ENCODE data around the gene EFCAB14. TPM values are rescaled to one million over a fixed set of nuclear protein-coding genes. Genes with fewer than 3 reads are reported as not detected.
A peak's percentile ranks its signal among the peaks of the same experiment; 100 is the strongest.

EFCAB14 gene
- total RNA-seq, 1 donor from 2014 or later, result 44.7 TPM

DNA sequence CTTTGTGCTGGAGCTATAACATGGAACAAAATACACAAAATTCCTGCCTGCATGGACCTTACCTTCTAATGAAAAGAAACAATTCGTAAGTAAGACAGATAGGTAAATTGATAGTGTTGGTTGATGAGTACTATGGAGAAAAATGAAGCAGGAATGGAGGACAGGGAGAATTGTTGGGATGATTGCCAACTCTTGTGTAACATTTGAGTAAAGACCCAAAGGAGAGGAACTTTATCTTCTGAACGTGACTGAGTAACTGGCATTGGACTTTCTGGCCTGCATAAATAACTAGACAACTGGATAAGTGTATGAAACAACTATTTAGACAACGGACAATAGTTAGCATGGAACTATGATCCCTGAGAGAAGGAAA, 6.8 kb upstream of the EFCAB14 start:
- no peaks in the 10 kb centered on the region for H3K36me3 Mint-ChIP-seq
- H3K36me3 ChIP-seq, result no peaks in the 10 kb centered on the region
- no peak overlapping the region for H3K27ac ChIP-seq
- no peaks in the 10 kb centered on the region for H3K4me1 Mint-ChIP-seq
- no peak for DNase-seq (ENCODE audit: low spot score)
- no peak overlapping the region for H3K27ac Mint-ChIP-seq
- no peak overlapping the region for H3K4me3 Mint-ChIP-seq
- no peaks in the 10 kb centered on the region for H3K9me3 ChIP-seq (ENCODE audit: low read depth)
- TF ChIP-seq, protein P1, sequence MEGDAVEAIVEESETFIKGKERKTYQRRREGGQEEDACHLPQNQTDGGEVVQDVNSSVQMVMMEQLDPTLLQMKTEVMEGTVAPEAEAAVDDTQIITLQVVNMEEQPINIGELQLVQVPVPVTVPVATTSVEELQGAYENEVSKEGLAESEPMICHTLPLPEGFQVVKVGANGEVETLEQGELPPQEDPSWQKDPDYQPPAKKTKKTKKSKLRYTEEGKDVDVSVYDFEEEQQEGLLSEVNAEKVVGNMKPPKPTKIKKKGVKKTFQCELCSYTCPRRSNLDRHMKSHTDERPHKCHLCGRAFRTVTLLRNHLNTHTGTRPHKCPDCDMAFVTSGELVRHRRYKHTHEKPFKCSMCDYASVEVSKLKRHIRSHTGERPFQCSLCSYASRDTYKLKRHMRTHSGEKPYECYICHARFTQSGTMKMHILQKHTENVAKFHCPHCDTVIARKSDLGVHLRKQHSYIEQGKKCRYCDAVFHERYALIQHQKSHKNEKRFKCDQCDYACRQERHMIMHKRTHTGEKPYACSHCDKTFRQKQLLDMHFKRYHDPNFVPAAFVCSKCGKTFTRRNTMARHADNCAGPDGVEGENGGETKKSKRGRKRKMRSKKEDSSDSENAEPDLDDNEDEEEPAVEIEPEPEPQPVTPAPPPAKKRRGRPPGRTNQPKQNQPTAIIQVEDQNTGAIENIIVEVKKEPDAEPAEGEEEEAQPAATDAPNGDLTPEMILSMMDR (IDR thresholded peaks at IDR 0.05), result no peak
- TF ChIP-seq EZH2 (IDR thresholded peaks at IDR 0.05) (no peak), EZH2phosphoT487 (IDR thresholded peaks at IDR 0.05) (no peak)
- H3K4me1 ChIP-seq, result peaks cover 13% of the 10 kb centered on the region
- no peak overlapping the region for H2AFZ ChIP-seq (replicated peaks)
- H3K9ac ChIP-seq, result no peak overlapping the region
- peaks cover 4% of the 10 kb centered on the region for H3K27me3 Mint-ChIP-seq (ENCODE audit: insufficient read depth, low read depth)
- H3K9me3 Mint-ChIP-seq, result peaks cover 5% of the 10 kb centered on the region
- H3K4me3 ChIP-seq, result no peak overlapping the region
- no peak overlapping the region for H3K4me2 ChIP-seq
- H3F3A ChIP-seq (ENCODE audit: low read depth), result peaks cover 13% of the 10 kb centered on the region
- no peaks in the 10 kb centered on the region for H4K20me1 ChIP-seq (ENCODE audit: low read depth)
- H3K79me2 ChIP-seq (ENCODE audit: low read depth), result no peaks in the 10 kb centered on the region
- no peaks in the 10 kb centered on the region for H3K27me3 ChIP-seq

DNA sequence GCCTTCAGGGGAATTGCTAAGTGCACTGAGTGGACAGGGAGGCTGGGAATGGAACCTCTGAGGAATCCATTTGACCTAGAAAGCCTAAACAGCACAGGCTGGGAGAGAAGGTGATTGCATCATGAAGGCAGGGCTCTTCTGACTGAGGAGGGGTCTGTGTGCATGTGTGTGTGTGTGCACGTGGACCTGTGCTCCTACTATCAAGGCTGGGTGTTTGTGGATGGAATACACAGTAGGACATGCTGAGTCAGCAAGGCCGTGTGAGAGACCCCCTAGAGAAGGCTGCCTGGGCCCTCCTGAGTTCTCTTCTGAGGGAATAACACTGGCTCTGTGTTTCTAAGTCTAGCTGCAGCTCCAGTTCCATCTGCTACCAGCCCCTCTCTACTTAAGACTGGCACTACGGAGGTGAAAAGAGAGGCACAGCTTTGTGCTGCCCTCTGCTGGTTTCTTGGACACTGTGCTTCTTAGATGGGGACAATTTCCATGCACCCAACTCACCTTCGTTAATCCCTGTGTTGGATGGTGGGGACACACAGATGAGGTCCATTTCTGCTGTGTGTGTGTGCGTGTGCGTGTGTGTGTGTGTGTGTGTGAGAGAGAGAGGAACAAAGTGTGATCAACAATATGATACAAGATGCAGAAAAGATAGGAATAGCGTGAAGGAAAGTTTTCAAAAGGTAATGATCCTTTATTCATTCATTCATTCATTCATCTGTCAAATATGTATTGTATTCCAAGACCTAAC, 6.2 kb upstream of the EFCAB14 start:
- Mint-ChIP-seq H3K9me3 (peaks cover 3% of the 10 kb centered on the region), H3K27me3 (ENCODE audit: insufficient read depth, low read depth) (peaks cover 4% of the 10 kb centered on the region), H3K36me3 (no peaks in the 10 kb centered on the region), H3K4me3 (peak overlapping the region; percentile 57), H3K4me1 (no peaks in the 10 kb centered on the region), H3K27ac (no peak overlapping the region)
- DNase-seq (ENCODE audit: low spot score), result peak; percentile 87
- Histone ChIP-seq H3K9me3 (ENCODE audit: low read depth) (no peaks in the 10 kb centered on the region), H3F3A (ENCODE audit: low read depth) (peaks cover 13% of the 10 kb centered on the region), H3K27me3 (no peaks in the 10 kb centered on the region), H3K4me1 (peaks cover 13% of the 10 kb centered on the region), H3K9ac (no peak overlapping the region), H2AFZ (replicated peaks) (no peak overlapping the region), H3K79me2 (ENCODE audit: low read depth) (no peaks in the 10 kb centered on the region), H3K4me3 (no peak overlapping the region), H3K27ac (no peak overlapping the region), H3K36me3 (no peaks in the 10 kb centered on the region), H3K4me2 (no peak overlapping the region), H4K20me1 (ENCODE audit: low read depth) (no peaks in the 10 kb centered on the region)
- TF ChIP-seq EZH2 (IDR thresholded peaks at IDR 0.05), result no peak
- TF ChIP-seq, protein P1 (IDR thresholded peaks at IDR 0.05), result peak; percentile 85
- TF ChIP-seq EZH2phosphoT487 (IDR thresholded peaks at IDR 0.05), result no peak

DNA sequence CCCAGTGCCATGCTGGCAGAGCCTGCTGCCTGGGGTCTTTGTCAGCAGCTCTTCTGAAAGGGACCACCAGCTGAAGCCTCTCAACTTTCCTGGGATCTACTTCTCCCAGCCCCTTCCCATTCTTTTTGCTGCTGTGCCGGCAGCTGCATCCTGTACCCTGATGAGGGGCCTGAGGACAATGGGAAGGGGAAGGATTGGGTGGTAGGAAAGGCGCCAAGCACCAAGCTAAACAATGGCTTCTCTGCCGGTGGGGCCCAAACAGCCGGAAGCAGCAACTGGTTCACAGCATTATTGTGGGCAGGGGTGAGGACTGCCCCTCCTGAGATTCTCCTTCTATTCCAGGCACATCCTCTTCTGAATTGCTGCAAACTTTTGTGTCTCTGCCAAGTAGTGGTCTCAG, 5.0 kb upstream of the EFCAB14 start:
- peak overlapping the region; percentile 59 for H2AFZ ChIP-seq (replicated peaks)
- H3K4me1 ChIP-seq, result peaks cover 13% of the 10 kb centered on the region
- H3K36me3 Mint-ChIP-seq, result no peaks in the 10 kb centered on the region
- DNase-seq (ENCODE audit: low spot score), result peak; percentile 45
- H3K4me2 ChIP-seq, result peak overlapping the region; percentile 60
- H3K79me2 ChIP-seq (ENCODE audit: low read depth), result no peaks in the 10 kb centered on the region
- H4K20me1 ChIP-seq (ENCODE audit: low read depth), result no peaks in the 10 kb centered on the region
- H3K36me3 ChIP-seq, result no peaks in the 10 kb centered on the region
- H3K27me3 Mint-ChIP-seq (ENCODE audit: insufficient read depth, low read depth), result peaks cover 8% of the 10 kb centered on the region
- H3K4me3 Mint-ChIP-seq, result no peak overlapping the region
- peaks cover 20% of the 10 kb centered on the region for H3F3A ChIP-seq (ENCODE audit: low read depth)
- H3K4me3 ChIP-seq, result no peak overlapping the region
- peaks cover 3% of the 10 kb centered on the region for H3K9me3 Mint-ChIP-seq
- H3K9me3 ChIP-seq (ENCODE audit: low read depth), result no peaks in the 10 kb centered on the region
- H3K27ac Mint-ChIP-seq, result no peak overlapping the region
- H3K9ac ChIP-seq, result no peak overlapping the region
- TF ChIP-seq, protein P1 (IDR thresholded peaks at IDR 0.05), result no peak
- TF ChIP-seq EZH2phosphoT487 (IDR thresholded peaks at IDR 0.05), result no peak
- TF ChIP-seq EZH2 (IDR thresholded peaks at IDR 0.05), result no peak
- H3K27ac ChIP-seq, result no peak overlapping the region
- peaks cover 6% of the 10 kb centered on the region for H3K4me1 Mint-ChIP-seq
- no peaks in the 10 kb centered on the region for H3K27me3 ChIP-seq
